Measurements from ENCODE around the gene RNF103. TPM values are rescaled to one million over a fixed set of nuclear protein-coding genes. Genes with fewer than 3 reads are reported as not detected.

The RNF103 gene
- total and polyA plus RNA-seq, 2 of the 13 experiments (the other 11 are each of a cell fraction or from before 2014, with no cell fraction given), result 19.8 to 21.1 TPM

GRCh38 chr2:86628091-86628522 lies 4.4 kb upstream of the RNF103 start (continued):
- TF ChIP-seq, protein P1, sequence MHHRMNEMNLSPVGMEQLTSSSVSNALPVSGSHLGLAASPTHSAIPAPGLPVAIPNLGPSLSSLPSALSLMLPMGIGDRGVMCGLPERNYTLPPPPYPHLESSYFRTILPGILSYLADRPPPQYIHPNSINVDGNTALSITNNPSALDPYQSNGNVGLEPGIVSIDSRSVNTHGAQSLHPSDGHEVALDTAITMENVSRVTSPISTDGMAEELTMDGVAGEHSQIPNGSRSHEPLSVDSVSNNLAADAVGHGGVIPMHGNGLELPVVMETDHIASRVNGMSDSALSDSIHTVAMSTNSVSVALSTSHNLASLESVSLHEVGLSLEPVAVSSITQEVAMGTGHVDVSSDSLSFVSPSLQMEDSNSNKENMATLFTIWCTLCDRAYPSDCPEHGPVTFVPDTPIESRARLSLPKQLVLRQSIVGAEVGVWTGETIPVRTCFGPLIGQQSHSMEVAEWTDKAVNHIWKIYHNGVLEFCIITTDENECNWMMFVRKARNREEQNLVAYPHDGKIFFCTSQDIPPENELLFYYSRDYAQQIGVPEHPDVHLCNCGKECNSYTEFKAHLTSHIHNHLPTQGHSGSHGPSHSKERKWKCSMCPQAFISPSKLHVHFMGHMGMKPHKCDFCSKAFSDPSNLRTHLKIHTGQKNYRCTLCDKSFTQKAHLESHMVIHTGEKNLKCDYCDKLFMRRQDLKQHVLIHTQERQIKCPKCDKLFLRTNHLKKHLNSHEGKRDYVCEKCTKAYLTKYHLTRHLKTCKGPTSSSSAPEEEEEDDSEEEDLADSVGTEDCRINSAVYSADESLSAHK (CRISPR knock-in tag; IDR thresholded peaks at IDR 0.05; ENCODE audit: borderline replicate concordance), result no peak
- TF ChIP-seq SP1 (IDR thresholded peaks at IDR 0.05) (no peak), SP1 (CRISPR knock-in tag; IDR thresholded peaks at IDR 0.05) (no peak), ZNF407 (CRISPR knock-in tag; IDR thresholded peaks at IDR 0.05; ENCODE audit: not compliant biosample characterization) (no peak), MTF1 (CRISPR knock-in tag; IDR thresholded peaks at IDR 0.05) (no peak), ZNF720 (CRISPR knock-in tag; IDR thresholded peaks at IDR 0.05) (no peak), ZFP36 (IDR thresholded peaks at IDR 0.05; ENCODE audit: borderline replicate concordance, low read depth, low read length, partially characterized antibody) (no peak), ZNF7 (CRISPR knock-in tag; IDR thresholded peaks at IDR 0.05) (no peak), ZNF143 (CRISPR knock-in tag; IDR thresholded peaks at IDR 0.05) (no peak), KLF13 (CRISPR knock-in tag; IDR thresholded peaks at IDR 0.05) (no peak), ZNF382 (CRISPR knock-in tag; IDR thresholded peaks at IDR 0.05; ENCODE audit: borderline replicate concordance) (no peak), ZNF567 (CRISPR knock-in tag; IDR thresholded peaks at IDR 0.05; ENCODE audit: borderline replicate concordance) (no peak), ZNF362 (CRISPR knock-in tag; IDR thresholded peaks at IDR 0.05; ENCODE audit: borderline replicate concordance) (no peak), PBX3 (CRISPR knock-in tag; IDR thresholded peaks at IDR 0.05; ENCODE audit: borderline replicate concordance) (no peak)
- TF ChIP-seq, protein P2, sequence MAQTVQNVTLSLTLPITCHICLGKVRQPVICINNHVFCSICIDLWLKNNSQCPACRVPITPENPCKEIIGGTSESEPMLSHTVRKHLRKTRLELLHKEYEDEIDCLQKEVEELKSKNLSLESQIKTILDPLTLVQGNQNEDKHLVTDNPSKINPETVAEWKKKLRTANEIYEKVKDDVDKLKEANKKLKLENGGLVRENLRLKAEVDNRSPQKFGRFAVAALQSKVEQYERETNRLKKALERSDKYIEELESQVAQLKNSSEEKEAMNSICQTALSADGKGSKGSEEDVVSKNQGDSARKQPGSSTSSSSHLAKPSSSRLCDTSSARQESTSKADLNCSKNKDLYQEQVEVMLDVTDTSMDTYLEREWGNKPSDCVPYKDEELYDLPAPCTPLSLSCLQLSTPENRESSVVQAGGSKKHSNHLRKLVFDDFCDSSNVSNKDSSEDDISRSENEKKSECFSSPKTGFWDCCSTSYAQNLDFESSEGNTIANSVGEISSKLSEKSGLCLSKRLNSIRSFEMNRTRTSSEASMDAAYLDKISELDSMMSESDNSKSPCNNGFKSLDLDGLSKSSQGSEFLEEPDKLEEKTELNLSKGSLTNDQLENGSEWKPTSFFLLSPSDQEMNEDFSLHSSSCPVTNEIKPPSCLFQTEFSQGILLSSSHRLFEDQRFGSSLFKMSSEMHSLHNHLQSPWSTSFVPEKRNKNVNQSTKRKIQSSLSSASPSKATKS (CRISPR knock-in tag; IDR thresholded peaks at IDR 0.05), result no peak

Data from HepG2 (cell line).